ENCODE results near the gene PLA2G4A. TPM values are rescaled to one million over a fixed set of nuclear protein-coding genes. Genes with fewer than 3 reads are reported as not detected.

Gene PLA2G4A
- total and polyA plus RNA-seq, 2 donors (not counting 3 experiments of a cell fraction or from before 2014, with no cell fraction given) = 8.2 to 13.3 TPM

GRCh38 chr1:186843931-186844330 is 15.2 kb downstream of the PLA2G4A start:
- Histone ChIP-seq H3K4me3 (replicated peaks in 1 of 3; ENCODE audit: insufficient read depth in 1 of 3, low read depth in 1 of 3, low read length in 3 of 3) (no peak overlapping the region), H3K4me2 (ENCODE audit: insufficient read depth, low read length) (no peak overlapping the region), H3K9ac (replicated peaks; ENCODE audit: extremely low read depth, insufficient read depth, low read length) (no peak overlapping the region), H3K27ac (ENCODE audit: insufficient read depth, low read depth, low read length) (no peak overlapping the region), H4K20me1 (replicated peaks; ENCODE audit: control insufficient read depth, extremely low read depth, insufficient read depth, low read length) (no peaks in the 10 kb centered on the region), H3K27me3 (ENCODE audit: control insufficient read depth in 2 of 2, insufficient read depth in 2 of 2, low read length in 2 of 2) (no peaks in the 10 kb centered on the region), H2AFZ (ENCODE audit: low read depth, low read length) (no peak overlapping the region), H3K79me2 (ENCODE audit: control insufficient read depth, insufficient read depth, low read length) (no peaks in the 10 kb centered on the region), H3K9me3 (replicated peaks; ENCODE audit: control insufficient read depth, insufficient read depth, low read length) (no peaks in the 10 kb centered on the region), H3K36me3 (ENCODE audit: control insufficient read depth in 2 of 2, extremely low read depth in 1 of 2, insufficient read depth in 2 of 2, low read length in 2 of 2) (no peaks in the 10 kb centered on the region), H3K9me1 (replicated peaks; ENCODE audit: control insufficient read depth, extremely low read depth, insufficient read depth, low read length) (no peaks in the 10 kb centered on the region), H3K4me1 (ENCODE audit: control insufficient read depth, extremely low read depth, insufficient read depth, low read length) (peaks cover 2% of the 10 kb centered on the region)
- FAIRE-seq (no peak), DNase-seq (ENCODE audit: low read depth, low spot score) (no peak)
- dilution Hi-C loops (cut with MboI; ENCODE audit: extremely low pct_ligation_motif_present, low sequenced_read_pairs) = no loop called here
- TF ChIP-seq MYC (IDR thresholded peaks at IDR 0.05; ENCODE audit: low read depth, low read length) (no peak), GATA2 (IDR thresholded peaks at IDR 0.05; ENCODE audit: insufficient read depth, insufficient read length, low read depth, low read length) (no peak), POLR2AphosphoS5 (IDR thresholded peaks at IDR 0.05; ENCODE audit: insufficient read depth, low read depth, low read length) (no peak), JUN (IDR thresholded peaks at IDR 0.05; ENCODE audit: borderline replicate concordance, insufficient read depth, insufficient read length, low read depth) (no peak), CTCF (IDR thresholded peaks at IDR 0.05; ENCODE audit: extremely low read depth in 1 of 2, insufficient read depth in 1 of 2, low read depth in 1 of 2, low read length in 2 of 2) (no peak), POLR2A (IDR thresholded peaks at IDR 0.05; ENCODE audit: low read depth, low read length) (no peak), FOS (IDR thresholded peaks at IDR 0.05; ENCODE audit: borderline replicate concordance, insufficient read depth, low read length) (no peak), MAX (IDR thresholded peaks at IDR 0.05; ENCODE audit: insufficient read depth, insufficient read length) (no peak)
- ChIA-PET POLR2A (no interaction called here), CTCF (no interaction called here)
- BruUV-seq (replicated peaks) = no TSS peak
- intact Hi-C loops (cut with micrococcal nuclease) = no loop called here
